Tibial nerve (tissue), 4 donors: ENCODE measurements around the gene DIP2C. TPM values are rescaled to one million over a fixed set of nuclear protein-coding genes. Genes with fewer than 3 reads are reported as not detected.

Experiments
- DNase-seq, 2 donors: peaks; one replicate each; pipeline ENCODE4 v3.0.0-alpha.2; 2019; ENCODE audit warnings: low spot score in 2 of 2
- H3K27ac ChIP-seq, 4 donors: fragments of 200-600 bp; sonication (generic) in 3 of 4; one replicate each; pipeline ENCODE4 v1.5.1; 2017 to 2019; ENCODE audit warnings: mild to moderate bottlenecking in 1 of 4
- H3K27me3 ChIP-seq, 2 donors: fragments of 200-600 bp; sonication (generic) in 1 of 2; one replicate each; pipeline versions ENCODE4 v1.5.1 to v1.6.0; 2017 to 2019
- H3K36me3 ChIP-seq, 3 donors: fragments of 200-600 bp; sonication (generic); one replicate each; pipeline ENCODE4 v1.5.1; 2018 to 2019
- H3K4me1 ChIP-seq, 4 donors: fragments of 200-600 bp; sonication (generic) in 3 of 4; one replicate each; pipeline ENCODE4 v1.5.1; 2017 to 2019
- H3K4me3 ChIP-seq, 4 donors: fragments of 200-600 bp; sonication (generic) in 3 of 4; one replicate each; pipeline ENCODE4 v1.5.1; 2017 to 2019; ENCODE audit warnings: mild to moderate bottlenecking in 1 of 4, moderate library complexity in 1 of 4
- H3K9me3 ChIP-seq, 4 donors: fragments of 200-600 bp; sonication (generic) in 3 of 4; one replicate each; pipeline ENCODE4 v1.5.1; 2017 to 2019
- EP300 ChIP-seq, 2 donors: sonication (generic); formaldehyde crosslinking; IDR thresholded peaks; one replicate each; pipeline ENCODE4 v1.6.1; 2017; ENCODE audit warnings: antibody characterized with exemption in 2 of 2, mild to moderate bottlenecking in 1 of 2
- POLR2A ChIP-seq, 2 donors: fragments of 450-650 bp; IDR thresholded peaks; one replicate each; pipeline ENCODE4 v1.6.1; 2017; ENCODE audit warnings: antibody characterized with exemption in 2 of 2, mild to moderate bottlenecking in 2 of 2, moderate library complexity in 2 of 2
- WGBS, 2 donors: methylation state at CpG; one replicate each; pipeline ENCODE4 v1.1.5; 2018; 5-methylcytosine and 5-hydroxymethylcytosine counted together
- total RNA-seq, 4 donors: library from RNA; depleted of rRNA; stranded (reverse); fragments of >200 nt; gene quantifications; one replicate each; pipeline ENCODE4 v1.1.0, GENCODE V29; 2016
- TF ChIP-seq, protein P1 (sequence below), 5 experiments: fragments of 200-600 bp in 3 of 5; fragments of 450-650 bp in 2 of 5; sonication (generic) in 3 of 5; IDR thresholded peaks; one replicate each; pipeline ENCODE4 v1.5.1; 2016 to 2019; ENCODE audit warnings: antibody characterized with exemption in 5 of 5, mild to moderate bottlenecking in 3 of 5, moderate library complexity in 2 of 5

The DIP2C gene
- total RNA-seq, 4 donors from 2014 or later = 31.4 to 46.5 (median 36.0) TPM

DNA sequence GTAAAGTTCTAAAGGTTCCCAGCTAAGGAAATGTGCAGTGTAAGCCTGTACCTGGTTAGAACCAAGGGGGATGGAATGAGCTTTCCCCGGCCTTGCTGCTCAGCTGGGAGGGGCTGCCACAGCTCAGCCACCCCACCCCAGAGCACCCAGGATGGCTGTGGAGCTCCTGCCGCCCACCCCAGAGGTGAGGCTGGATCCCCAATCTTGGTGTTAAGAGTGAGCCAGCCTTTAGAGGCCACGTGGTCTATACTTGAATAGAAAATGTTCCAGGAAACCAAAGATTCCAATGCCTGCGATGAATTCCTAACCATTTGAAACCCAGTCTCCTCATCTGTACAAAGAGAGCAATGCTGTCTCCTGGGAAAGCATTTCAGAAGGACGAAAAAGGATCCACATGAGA is 16.5 kb downstream of the DIP2C start:
- H3K36me3 ChIP-seq = no peaks in the 10 kb centered on the region

DNA sequence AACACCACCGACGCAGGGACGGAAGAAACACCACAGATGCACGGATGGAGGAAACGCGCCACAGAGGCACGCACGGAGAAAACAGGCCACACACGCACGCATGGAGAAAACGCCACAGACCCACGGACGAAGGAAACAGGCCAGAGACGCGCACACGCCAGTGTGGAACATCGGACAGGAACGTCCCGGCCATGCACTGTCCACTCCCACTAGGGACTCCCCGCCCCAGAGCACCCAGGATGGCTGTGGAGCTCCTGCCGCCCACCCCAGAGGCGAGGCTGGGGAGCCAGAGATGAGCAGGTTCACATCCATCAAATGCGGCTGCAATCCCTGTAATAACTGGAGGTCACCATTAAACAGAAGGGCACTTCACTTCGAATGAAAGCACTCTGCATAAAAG is 17.3 kb downstream of the DIP2C start:
- Histone ChIP-seq H3K27me3 (no peaks in the 10 kb centered on the region), H3K4me3 (no peak overlapping the region), H3K27ac (peak overlapping the region in 1 of 4 donors; percentile 30), H3K36me3 (no peaks in the 10 kb centered on the region), H3K9me3 (peaks cover 0 to 2% (median 1%) of the 10 kb centered on the region in 4 donors), H3K4me1 (peaks cover 0 to 34% (median 4%) of the 10 kb centered on the region in 4 donors)
- no peak for DNase-seq
- TF ChIP-seq, protein P1, sequence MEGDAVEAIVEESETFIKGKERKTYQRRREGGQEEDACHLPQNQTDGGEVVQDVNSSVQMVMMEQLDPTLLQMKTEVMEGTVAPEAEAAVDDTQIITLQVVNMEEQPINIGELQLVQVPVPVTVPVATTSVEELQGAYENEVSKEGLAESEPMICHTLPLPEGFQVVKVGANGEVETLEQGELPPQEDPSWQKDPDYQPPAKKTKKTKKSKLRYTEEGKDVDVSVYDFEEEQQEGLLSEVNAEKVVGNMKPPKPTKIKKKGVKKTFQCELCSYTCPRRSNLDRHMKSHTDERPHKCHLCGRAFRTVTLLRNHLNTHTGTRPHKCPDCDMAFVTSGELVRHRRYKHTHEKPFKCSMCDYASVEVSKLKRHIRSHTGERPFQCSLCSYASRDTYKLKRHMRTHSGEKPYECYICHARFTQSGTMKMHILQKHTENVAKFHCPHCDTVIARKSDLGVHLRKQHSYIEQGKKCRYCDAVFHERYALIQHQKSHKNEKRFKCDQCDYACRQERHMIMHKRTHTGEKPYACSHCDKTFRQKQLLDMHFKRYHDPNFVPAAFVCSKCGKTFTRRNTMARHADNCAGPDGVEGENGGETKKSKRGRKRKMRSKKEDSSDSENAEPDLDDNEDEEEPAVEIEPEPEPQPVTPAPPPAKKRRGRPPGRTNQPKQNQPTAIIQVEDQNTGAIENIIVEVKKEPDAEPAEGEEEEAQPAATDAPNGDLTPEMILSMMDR (IDR thresholded peaks at IDR 0.05) = no peak
- TF ChIP-seq EP300 (IDR thresholded peaks at IDR 0.05) (no peak), POLR2A (IDR thresholded peaks at IDR 0.05) (no peak)
- WGBS, 2 donors = 92% methylated on average over 24 of the region's 24 CpGs

More for the DNA sequence above, 16.5 kb downstream of the DIP2C start:
- Histone ChIP-seq H3K4me3 (no peak overlapping the region), H3K9me3 (peaks cover 0 to 2% (median 1%) of the 10 kb centered on the region in 4 donors), H3K4me1 (peaks cover 0 to 35% (median 4%) of the 10 kb centered on the region in 4 donors), H3K27me3 (no peaks in the 10 kb centered on the region), H3K27ac (peak overlapping the region in 1 of 4 donors; percentile 30)
- TF ChIP-seq, protein P1 (IDR thresholded peaks at IDR 0.05) = no peak
- TF ChIP-seq POLR2A (IDR thresholded peaks at IDR 0.05) (no peak), EP300 (IDR thresholded peaks at IDR 0.05) (no peak)
- DNase-seq = no peak
- 76 to 82% methylated on average over 5 of the region's 5 CpGs for WGBS, 2 donors

DNA sequence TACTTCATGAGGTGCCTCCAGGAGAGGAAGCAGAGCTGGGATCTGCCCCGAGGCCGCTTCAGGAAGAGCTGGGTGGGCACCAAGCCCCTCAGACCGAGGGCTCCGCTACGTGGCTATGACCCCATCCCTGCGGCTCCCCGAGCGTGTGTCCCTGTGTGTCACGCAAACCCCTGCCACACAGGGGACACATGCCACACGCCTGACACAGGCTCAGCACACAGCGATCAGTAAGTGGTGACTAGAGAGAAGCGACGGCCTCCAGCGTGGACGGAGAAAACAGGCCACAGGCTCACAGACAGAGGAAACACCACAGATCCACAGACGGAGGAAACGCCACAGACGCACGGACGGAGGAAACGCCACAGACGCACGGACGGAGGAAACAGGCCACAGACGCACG is 18.5 kb downstream of the DIP2C start:
- WGBS, 2 donors = 90% methylated on average over 26 of the region's 26 CpGs
- Histone ChIP-seq H3K36me3 (no peaks in the 10 kb centered on the region), H3K4me3 (no peak overlapping the region), H3K27me3 (no peaks in the 10 kb centered on the region), H3K4me1 (peaks cover 0 to 37% (median 4%) of the 10 kb centered on the region in 4 donors), H3K27ac (no peak overlapping the region), H3K9me3 (peaks cover 0 to 2% (median 0%) of the 10 kb centered on the region in 4 donors)
- no peak for DNase-seq
- TF ChIP-seq, protein P1 (IDR thresholded peaks at IDR 0.05) = no peak
- TF ChIP-seq EP300 (IDR thresholded peaks at IDR 0.05) (no peak), POLR2A (IDR thresholded peaks at IDR 0.05) (no peak)

DNA sequence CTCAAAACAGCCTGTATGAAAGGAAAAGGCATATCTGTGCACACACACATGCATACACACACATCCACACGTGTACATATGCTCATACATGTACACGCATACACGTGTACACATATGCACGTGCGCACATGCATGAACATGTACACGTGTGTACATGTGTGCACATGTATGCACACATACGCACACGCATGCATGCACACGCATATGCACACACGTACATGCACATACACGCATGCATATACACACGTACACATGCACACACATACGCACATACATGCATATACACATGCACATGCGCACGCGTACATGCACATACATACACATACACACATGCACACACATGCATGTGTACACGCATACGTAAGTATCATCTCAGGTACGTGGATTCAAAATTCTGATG is 19.4 kb downstream of the DIP2C start:
- TF ChIP-seq POLR2A (IDR thresholded peaks at IDR 0.05) (no peak), EP300 (IDR thresholded peaks at IDR 0.05) (peak in 1 of 2 donors; percentile 75)
- TF ChIP-seq, protein P1 (IDR thresholded peaks at IDR 0.05) = no peak
- H3K9me3 ChIP-seq = no peaks in the 10 kb centered on the region
- no peaks in the 10 kb centered on the region for H3K27me3 ChIP-seq
- H3K27ac ChIP-seq = no peak overlapping the region
- H3K36me3 ChIP-seq = no peaks in the 10 kb centered on the region
- peaks cover 0 to 37% (median 4%) of the 10 kb centered on the region in 4 donors for H3K4me1 ChIP-seq
- no peak overlapping the region for H3K4me3 ChIP-seq
- WGBS, 2 donors = 87 to 88% methylated on average over 19 of the region's 19 CpGs
- DNase-seq = no peak

DNA sequence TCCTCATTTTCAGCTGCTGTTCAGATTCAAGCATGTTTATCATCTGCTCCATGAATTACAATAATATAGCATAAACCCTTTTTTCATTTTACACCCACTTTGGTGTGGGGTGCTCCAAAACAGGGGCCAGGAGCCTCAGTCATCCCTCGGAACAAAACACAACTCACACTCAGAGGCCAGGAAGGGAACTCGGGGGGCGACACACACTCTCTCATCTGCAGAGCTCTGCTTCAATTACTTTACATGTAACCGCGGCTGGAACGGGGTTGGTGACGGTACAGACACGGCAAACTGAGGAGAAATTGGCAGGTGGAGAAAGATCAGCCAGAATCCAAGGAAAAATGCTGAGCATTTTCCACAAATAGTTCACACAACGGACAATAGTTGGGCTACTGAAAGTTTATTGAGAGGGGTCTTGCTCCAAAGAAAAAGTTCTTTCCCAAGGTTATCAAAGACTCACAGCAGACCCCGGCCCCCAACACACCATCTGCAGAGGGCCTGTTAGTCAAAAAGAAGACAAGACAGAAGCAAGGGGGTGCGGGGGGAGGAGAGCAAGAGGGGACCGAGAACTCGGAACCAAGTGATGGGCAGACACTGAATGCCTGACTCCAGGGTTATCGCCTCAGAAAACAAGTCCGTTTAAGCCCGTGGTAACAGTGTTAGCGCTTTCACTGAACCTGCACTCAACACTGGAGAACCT is 20.5 kb downstream of the DIP2C start:
- no peaks in the 10 kb centered on the region for H3K27me3 ChIP-seq
- TF ChIP-seq, protein P1 (IDR thresholded peaks at IDR 0.05) = no peak
- TF ChIP-seq EP300 (IDR thresholded peaks at IDR 0.05) (no peak), POLR2A (IDR thresholded peaks at IDR 0.05) (no peak)
- H3K27ac ChIP-seq = peak overlapping the region in 2 of 4 donors; percentile 18 to 63
- no peaks in the 10 kb centered on the region for H3K36me3 ChIP-seq
- H3K4me1 ChIP-seq = peaks cover 0 to 43% (median 4%) of the 10 kb centered on the region in 4 donors
- WGBS, 2 donors = 69 to 74% methylated on average over 17 of the region's 17 CpGs
- no peaks in the 10 kb centered on the region for H3K9me3 ChIP-seq
- no peak for DNase-seq
- no peak overlapping the region for H3K4me3 ChIP-seq
